Activated CD4-positive, CD25-positive, alpha-beta regulatory T cell treated with anti-CD3 and anti-CD28 coated beads, Interleukin-2, amount 50 U/mL, for 24 hours (primary cell): ENCODE results near the gene ITGB1.
A peak's percentile ranks its signal among the peaks of the same experiment; 100 is the strongest.
"Not testable (repeated sequence)": the region's sequence is repeated elsewhere in the genome, so short reads cannot be mapped to it uniquely, and the experiment has no call there.

Source experiments
- ATAC-seq, 2 donors: fragments of 150-1000 bp; cut with Tn5 transposase; one replicate each; pipeline ENCODE4 v1.10.0; 2021; ENCODE audit warnings: mild to moderate bottlenecking in 1 of 2, moderate library complexity in 1 of 2

Gene ITGB1

GRCh38 chr10:32932225-32932729, 25.8 kb downstream of the ITGB1 start:
- no peak for ATAC-seq

DNA sequence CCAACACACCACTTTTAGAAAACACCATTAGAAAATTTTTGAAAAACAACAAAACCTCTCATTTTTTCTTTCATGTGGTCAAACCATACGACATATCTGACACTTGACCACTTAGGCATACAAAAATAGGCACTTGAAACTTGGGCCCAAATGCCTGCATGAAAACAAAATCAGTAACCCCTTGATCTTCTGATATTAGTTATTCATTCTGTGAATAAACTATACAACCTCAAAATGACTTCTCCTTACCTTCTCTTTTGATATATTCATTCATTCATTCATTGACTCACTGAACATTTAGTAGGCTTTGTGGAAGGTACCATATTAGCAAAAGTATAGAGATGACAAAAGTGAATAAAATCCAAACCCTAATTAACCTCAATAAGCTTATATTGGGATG, 26.4 kb downstream of the ITGB1 start:
- peak in 1 of 2 donors; percentile 33 for ATAC-seq

DNA sequence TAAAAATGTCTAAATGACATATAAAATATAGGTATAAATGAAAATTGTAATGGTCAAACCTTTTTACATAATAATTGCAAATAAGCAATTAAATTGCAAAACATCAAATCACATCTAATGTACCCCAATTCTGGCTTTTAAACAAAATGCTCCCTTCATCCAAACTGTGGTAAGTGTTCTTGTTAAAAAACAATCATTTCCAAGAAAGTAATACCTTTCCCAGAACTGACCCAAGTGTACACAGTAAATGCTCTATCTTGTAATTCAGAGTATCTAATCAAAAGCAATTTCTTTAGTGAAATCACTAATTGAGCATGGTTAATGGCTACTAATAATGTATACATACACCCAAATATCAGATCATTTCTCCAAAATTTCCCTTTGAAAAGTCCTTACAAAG, 28.0 kb downstream of the ITGB1 start:
- no peak for ATAC-seq

GRCh38 chr10:32929634-32930033, 28.4 kb downstream of the ITGB1 start:
- ATAC-seq, result peak in 1 of 2 donors; percentile 60

DNA sequence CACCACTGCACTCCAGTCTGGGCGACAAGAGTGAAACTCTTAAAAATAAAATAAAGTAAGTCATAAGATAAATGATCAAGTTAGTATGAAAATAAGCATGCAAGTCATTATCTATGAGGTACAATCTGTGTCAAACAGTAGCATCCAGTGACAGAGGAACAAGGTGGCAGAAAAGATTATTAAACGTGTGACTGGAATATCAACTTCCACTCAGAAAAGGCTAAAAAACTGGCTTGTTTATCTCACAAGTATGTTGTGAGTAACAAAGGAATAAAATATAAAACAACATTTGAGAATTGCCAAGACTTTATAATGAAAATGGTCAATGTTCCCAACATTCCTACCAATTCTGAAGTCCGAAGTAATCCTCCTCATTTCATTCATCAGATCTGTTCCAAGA, 30.3 kb downstream of the ITGB1 start:
- ATAC-seq, result no peak

DNA sequence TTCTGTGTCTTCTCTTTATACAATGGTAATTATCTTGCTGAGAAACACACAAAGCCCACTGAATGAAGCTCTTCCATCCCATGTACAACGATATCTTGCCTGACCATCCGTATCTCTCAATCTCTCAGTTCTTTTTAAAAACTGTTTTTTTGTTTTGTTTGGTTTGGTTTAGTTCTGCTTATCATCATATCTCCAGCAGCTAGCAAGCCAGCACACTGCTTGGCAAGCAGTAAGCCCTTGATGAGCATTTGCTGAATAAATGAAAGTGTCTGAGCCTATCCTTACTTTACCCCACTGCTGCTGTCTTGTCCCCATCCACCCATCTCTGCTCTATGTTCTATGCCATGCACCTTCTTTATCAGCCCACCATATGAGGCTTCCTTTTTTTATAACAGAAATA, 34.2 kb downstream of the ITGB1 start:
- no peak for ATAC-seq

- ATAC-seq, result no peak
Observed at GRCh38 chr10:32923134-32923533, 34.9 kb downstream of the ITGB1 start.

DNA sequence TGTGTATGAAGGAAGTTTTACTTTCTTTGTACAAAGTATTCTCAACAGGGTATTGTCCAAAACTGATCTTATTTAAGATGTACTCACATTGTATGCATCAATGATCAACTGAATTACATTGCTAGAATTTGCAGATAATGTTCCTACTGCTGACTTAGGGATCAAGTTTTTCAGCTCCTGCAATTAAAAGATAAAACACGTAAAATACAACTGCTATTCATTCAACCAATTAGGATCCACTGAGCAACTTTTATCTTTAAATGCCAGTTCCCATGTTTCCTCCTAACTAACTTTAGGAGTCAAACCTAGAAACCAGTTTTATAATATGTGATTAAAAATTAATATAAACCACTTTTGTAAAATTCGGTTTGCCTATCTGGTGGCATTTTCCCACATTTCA, 35.9 kb downstream of the ITGB1 start:
- no peak for ATAC-seq

DNA sequence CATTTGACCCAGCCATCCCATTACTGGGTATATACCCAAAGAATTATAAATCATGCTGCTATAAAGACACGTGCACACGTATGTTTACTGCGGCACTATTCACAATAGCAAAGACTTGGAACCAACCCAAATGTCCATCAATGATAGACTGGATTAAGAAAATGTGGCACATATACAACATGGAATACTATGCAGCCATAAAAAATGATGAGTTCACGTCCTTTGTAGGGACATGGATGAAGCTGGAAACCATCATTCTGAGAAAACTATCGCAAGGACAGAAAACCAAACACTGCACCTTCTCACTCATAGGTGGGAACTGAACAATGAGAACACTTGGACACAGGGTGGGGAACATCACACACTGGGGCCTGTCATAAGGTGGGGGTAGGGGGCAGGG, 40.2 kb downstream of the ITGB1 start:
- not testable (repeated sequence) for ATAC-seq

- ATAC-seq, result no peak
Observed at GRCh38 chr10:32911285-32912016, 46.6 kb downstream of the ITGB1 start.

DNA sequence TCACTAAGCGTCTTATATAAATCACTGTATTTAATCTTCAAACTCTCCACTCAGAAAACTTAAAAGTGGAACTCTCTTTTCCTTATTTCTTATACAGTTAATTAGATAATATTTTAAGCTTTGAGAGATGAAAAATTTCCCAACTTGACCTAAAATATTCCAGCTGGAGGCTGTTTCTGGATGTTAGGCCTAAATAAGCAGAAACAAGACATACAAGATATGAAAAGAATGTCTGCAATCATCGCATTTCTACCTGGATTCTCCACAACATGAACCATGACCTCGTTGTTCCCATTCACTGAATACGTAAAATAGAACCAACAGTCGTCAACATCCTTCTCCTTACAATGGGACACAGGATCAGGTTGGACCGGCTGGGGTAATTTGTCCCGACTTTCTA, 48.1 kb downstream of the ITGB1 start:
- ATAC-seq, result not testable (repeated sequence)

- ATAC-seq, result no peak
Observed at GRCh38 chr10:32909456-32909855, 48.6 kb downstream of the ITGB1 start.

DNA sequence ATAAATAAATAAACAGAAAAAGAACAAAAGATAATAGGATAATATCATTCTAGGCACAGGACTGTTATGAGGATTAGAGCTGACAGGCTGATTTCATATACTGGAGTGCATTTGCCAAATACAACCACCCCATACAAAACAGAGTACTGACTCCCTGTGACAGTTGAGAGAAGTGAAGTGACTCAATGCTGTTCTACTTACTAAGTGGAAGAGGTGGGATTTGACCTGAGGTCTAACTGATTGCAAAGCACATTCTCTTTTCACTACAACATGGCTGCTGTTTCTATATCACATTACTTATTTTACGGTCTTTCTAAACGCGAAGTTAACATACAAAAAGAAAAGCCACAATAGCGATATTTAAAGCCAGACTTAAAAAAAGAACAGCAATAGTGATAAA, 51.4 kb downstream of the ITGB1 start:
- ATAC-seq, result no peak

- no peak for ATAC-seq
Observed at GRCh38 chr10:32905466-32905865, 52.6 kb downstream of the ITGB1 start.

- no peak for ATAC-seq
Observed at GRCh38 chr10:32901815-32902214, 56.2 kb downstream of the ITGB1 start.

DNA sequence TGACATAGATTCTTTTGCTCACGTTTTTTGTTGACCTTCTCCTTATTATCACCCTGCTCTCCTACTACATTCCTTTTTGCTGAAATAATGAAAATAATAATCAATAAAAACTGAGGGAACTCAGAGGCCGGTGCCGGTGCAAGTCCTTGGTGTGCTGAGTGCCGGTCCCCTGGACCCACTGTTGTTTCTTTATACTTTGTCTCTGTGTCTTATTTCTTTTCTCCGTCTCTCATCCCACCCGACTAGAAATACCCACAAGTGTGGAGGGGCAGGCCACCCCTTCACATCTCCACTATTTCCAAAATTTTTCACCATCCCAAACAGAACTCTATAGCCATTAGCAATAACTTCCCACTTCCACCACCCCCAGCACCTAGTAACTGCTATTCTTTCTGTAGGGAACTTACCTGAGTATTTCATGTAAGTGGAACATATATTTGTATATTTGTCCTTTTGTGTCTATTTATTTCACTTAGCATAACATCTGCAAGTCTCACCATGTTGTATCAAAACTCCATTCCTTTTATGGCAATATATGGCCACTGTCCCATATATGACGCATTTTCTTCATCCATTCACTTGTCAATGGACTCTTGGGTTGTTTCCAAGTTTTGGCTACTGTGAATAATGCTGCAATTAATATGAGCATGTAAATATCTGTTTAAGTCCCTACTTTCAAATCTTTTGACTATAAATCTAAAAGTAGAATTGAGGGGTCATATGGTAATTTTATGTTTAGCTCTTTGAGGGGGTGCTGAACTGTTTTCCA, 62.6 kb downstream of the ITGB1 start:
- ATAC-seq, result not testable (repeated sequence)

GRCh38 chr10:32893916-32894664, 63.9 kb downstream of the ITGB1 start:
- ATAC-seq, result no peak

GRCh38 chr10:32893434-32893833, 64.6 kb downstream of the ITGB1 start:
- no peak for ATAC-seq

GRCh38 chr10:32891261-32891660, 66.8 kb downstream of the ITGB1 start:
- no peak for ATAC-seq

- no peak for ATAC-seq
Observed at GRCh38 chr10:32890444-32890843, 67.6 kb downstream of the ITGB1 start.

DNA sequence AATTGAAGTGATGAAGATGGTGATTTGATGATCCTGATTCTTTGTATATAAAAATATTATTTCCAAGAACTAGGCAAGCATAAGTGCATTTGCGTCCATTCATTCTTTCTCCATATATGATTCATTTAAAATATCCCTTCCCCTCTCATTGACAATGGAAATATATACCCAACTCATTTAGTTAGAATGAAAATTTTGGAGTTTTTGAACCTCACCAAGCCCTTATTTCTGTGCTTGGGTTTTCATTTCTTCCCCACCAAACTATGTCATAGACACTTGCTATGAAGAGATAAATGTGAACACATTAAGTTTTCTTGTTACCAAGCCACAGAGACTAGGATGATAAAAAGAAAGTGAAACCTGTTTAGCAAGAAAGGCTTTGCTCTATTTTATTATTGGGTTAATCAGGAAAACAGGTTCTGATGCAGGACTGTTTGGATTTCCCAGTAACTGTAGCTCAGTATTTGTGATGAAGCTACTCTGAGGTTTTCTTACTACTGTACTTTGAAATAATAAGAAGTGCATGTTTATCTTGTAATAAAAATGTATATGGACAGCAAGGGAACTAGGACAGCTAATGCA, 68.3 kb downstream of the ITGB1 start:
- no peak for ATAC-seq

DNA sequence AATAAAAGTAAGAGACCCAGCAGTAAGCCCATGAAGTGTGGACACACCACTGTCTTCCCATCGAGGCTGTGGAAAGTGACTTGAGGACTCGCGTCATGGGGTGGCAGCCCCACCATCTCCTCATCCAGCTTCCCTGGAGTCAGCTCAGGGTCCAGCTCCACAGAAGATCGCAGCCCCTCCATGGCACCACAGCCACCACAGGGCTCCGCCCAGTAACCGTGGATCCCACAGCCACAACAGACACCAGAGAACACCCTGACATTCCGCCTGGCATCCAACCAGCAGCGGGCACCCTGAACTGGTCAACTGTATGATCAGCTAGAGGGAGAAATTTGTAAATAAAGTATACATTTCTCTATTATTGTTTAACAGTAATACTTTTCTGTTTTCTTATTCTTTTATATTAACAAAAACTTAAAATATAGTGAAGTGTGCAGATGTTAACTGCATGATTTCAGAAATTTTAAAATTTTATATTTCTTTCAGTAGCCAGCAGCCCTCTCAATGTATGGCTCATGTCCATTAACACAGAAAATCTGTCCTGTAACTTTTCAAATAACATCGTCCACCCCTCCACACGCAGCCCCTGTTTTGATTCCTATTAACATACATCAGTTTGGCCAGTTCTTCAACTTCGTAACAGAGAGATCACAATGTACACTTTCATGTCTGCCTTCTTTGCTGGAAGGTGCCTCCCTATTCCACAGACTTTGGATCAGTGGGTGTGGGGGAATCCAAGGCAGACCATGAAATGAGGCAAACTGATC, 69.7 kb downstream of the ITGB1 start:
- no peak for ATAC-seq
